Measurements from ENCODE around the gene DOC2B. TPM values are rescaled to one million over a fixed set of nuclear protein-coding genes. Genes with fewer than 3 reads are reported as not detected.

Gene DOC2B
- total RNA-seq, 1 donor from 2014 or later: 0.34 TPM

GRCh38 chr17:149897-150584 is 31.4 kb downstream of the DOC2B start:
- no peaks in the 10 kb centered on the region for H3F3A ChIP-seq (ENCODE audit: low read depth)
- no peaks in the 10 kb centered on the region for H3K36me3 ChIP-seq
- no peaks in the 10 kb centered on the region for H3K9me3 ChIP-seq (ENCODE audit: low read depth)

GRCh38 chr17:149231-149630 is 32.2 kb downstream of the DOC2B start:
- Histone ChIP-seq H3K27ac (no peak overlapping the region), H3F3A (ENCODE audit: low read depth) (no peaks in the 10 kb centered on the region), H3K4me2 (no peak overlapping the region), H3K36me3 (no peaks in the 10 kb centered on the region), H3K27me3 (no peaks in the 10 kb centered on the region), H3K9ac (no peak overlapping the region), H3K4me3 (no peak overlapping the region), H3K9me3 (ENCODE audit: low read depth) (no peaks in the 10 kb centered on the region), H3K4me1 (no peaks in the 10 kb centered on the region), H2AFZ (replicated peaks) (no peak overlapping the region), H3K79me2 (ENCODE audit: low read depth) (no peaks in the 10 kb centered on the region), H4K20me1 (ENCODE audit: low read depth) (no peaks in the 10 kb centered on the region)
- Mint-ChIP-seq H3K4me3 (no peak overlapping the region), H3K27ac (peak overlapping the region; percentile 70), H3K9me3 (no peaks in the 10 kb centered on the region), H3K27me3 (ENCODE audit: insufficient read depth, low read depth) (peaks cover 5% of the 10 kb centered on the region), H3K4me1 (no peaks in the 10 kb centered on the region), H3K36me3 (no peaks in the 10 kb centered on the region)
- no peak for DNase-seq (ENCODE audit: low spot score)
- TF ChIP-seq CTCF (IDR thresholded peaks at IDR 0.05): peak; percentile 35
- TF ChIP-seq EZH2 (IDR thresholded peaks at IDR 0.05): no peak

More at GRCh38 chr17:149897-150584, 31.4 kb downstream of the DOC2B start:
- H3K27ac ChIP-seq: no peak overlapping the region
- H3K4me1 ChIP-seq: no peaks in the 10 kb centered on the region
- H3K27me3 ChIP-seq: no peaks in the 10 kb centered on the region
- Mint-ChIP-seq H3K4me1 (no peaks in the 10 kb centered on the region), H3K4me3 (no peak overlapping the region), H3K27ac (peak overlapping the region; percentile 34), H3K36me3 (no peaks in the 10 kb centered on the region), H3K27me3 (ENCODE audit: insufficient read depth, low read depth) (peaks cover 5% of the 10 kb centered on the region), H3K9me3 (no peaks in the 10 kb centered on the region)
- no peak for DNase-seq (ENCODE audit: low spot score)
- H3K9ac ChIP-seq: no peak overlapping the region
- no peak for TF ChIP-seq EZH2phosphoT487 (IDR thresholded peaks at IDR 0.05)
- no peak for TF ChIP-seq CTCF (IDR thresholded peaks at IDR 0.05)
- no peak for TF ChIP-seq EZH2 (IDR thresholded peaks at IDR 0.05)
- no peaks in the 10 kb centered on the region for H4K20me1 ChIP-seq (ENCODE audit: low read depth)
- H2AFZ ChIP-seq (replicated peaks): no peak overlapping the region
- no peak overlapping the region for H3K4me3 ChIP-seq
- H3K79me2 ChIP-seq (ENCODE audit: low read depth): no peaks in the 10 kb centered on the region
- no peak overlapping the region for H3K4me2 ChIP-seq

- Mint-ChIP-seq H3K36me3 (no peaks in the 10 kb centered on the region), H3K9me3 (no peaks in the 10 kb centered on the region), H3K4me3 (no peak overlapping the region), H3K27ac (peak overlapping the region; percentile 70), H3K27me3 (ENCODE audit: insufficient read depth, low read depth) (peaks cover 2% of the 10 kb centered on the region), H3K4me1 (no peaks in the 10 kb centered on the region)
- Histone ChIP-seq H3K36me3 (no peaks in the 10 kb centered on the region), H3K4me2 (no peak overlapping the region), H2AFZ (replicated peaks) (no peak overlapping the region), H3K27me3 (no peaks in the 10 kb centered on the region), H3F3A (ENCODE audit: low read depth) (no peaks in the 10 kb centered on the region), H3K9ac (no peak overlapping the region), H3K79me2 (ENCODE audit: low read depth) (no peaks in the 10 kb centered on the region), H3K9me3 (ENCODE audit: low read depth) (no peaks in the 10 kb centered on the region), H3K27ac (no peak overlapping the region), H4K20me1 (ENCODE audit: low read depth) (no peaks in the 10 kb centered on the region), H3K4me3 (no peak overlapping the region), H3K4me1 (no peaks in the 10 kb centered on the region)
- TF ChIP-seq EZH2 (IDR thresholded peaks at IDR 0.05): no peak
- no peak for TF ChIP-seq EZH2phosphoT487 (IDR thresholded peaks at IDR 0.05)
- no peak for TF ChIP-seq CTCF (IDR thresholded peaks at IDR 0.05)
- no peak for DNase-seq (ENCODE audit: low spot score)
Observed at GRCh38 chr17:148757-149156, 32.7 kb downstream of the DOC2B start.

All from neural progenitor cell (in vitro differentiated cells).